ENCODE data around the gene SERPINB1.
A peak's percentile ranks its signal among the peaks of the same experiment; 100 is the strongest.

SERPINB1 gene

GRCh38 chr6:2823104-2823850, 18.4 kb downstream of the SERPINB1 start:
- no peak overlapping the region for H3K4me3 ChIP-seq (replicated peaks; ENCODE audit: low read depth, low read length)
- DNase-seq (ENCODE audit: low read depth) = no peak
- TF ChIP-seq CTCF (IDR thresholded peaks at IDR 0.05; ENCODE audit: low read length, missing control alignments) = no peak

- no peak for DNase-seq (ENCODE audit: low read depth)
- no peak for TF ChIP-seq CTCF (IDR thresholded peaks at IDR 0.05; ENCODE audit: low read length, missing control alignments)
- H3K4me3 ChIP-seq (replicated peaks; ENCODE audit: low read depth, low read length) = no peak overlapping the region
Observed at GRCh38 chr6:2821554-2821953, 20.1 kb downstream of the SERPINB1 start.

- DNase-seq (ENCODE audit: low read depth) = peak; percentile 49
- H3K4me3 ChIP-seq (replicated peaks; ENCODE audit: low read depth, low read length) = no peak overlapping the region
- TF ChIP-seq CTCF (IDR thresholded peaks at IDR 0.05; ENCODE audit: low read length, missing control alignments) = no peak
Observed at GRCh38 chr6:2820415-2820814, 21.2 kb downstream of the SERPINB1 start.

- H3K4me3 ChIP-seq (replicated peaks; ENCODE audit: low read depth, low read length) = no peak overlapping the region
- TF ChIP-seq CTCF (IDR thresholded peaks at IDR 0.05; ENCODE audit: low read length, missing control alignments) = no peak
Observed at GRCh38 chr6:2819978-2820377, 21.7 kb downstream of the SERPINB1 start.

GRCh38 chr6:2819115-2819514, 22.5 kb downstream of the SERPINB1 start:
- no peak for TF ChIP-seq CTCF (IDR thresholded peaks at IDR 0.05; ENCODE audit: low read length, missing control alignments)
- DNase-seq (ENCODE audit: low read depth) = no peak
- H3K4me3 ChIP-seq (replicated peaks; ENCODE audit: low read depth, low read length) = no peak overlapping the region

More at GRCh38 chr6:2819978-2820377, 21.7 kb downstream of the SERPINB1 start:
- DNase-seq (ENCODE audit: low read depth) = no peak

GRCh38 chr6:2818593-2818992, 23.1 kb downstream of the SERPINB1 start:
- H3K4me3 ChIP-seq (replicated peaks; ENCODE audit: low read depth, low read length) = no peak overlapping the region
- TF ChIP-seq CTCF (IDR thresholded peaks at IDR 0.05; ENCODE audit: low read length, missing control alignments) = no peak
- DNase-seq (ENCODE audit: low read depth) = peak; percentile 77

GRCh38 chr6:2817903-2818443, 23.7 kb downstream of the SERPINB1 start:
- no peak overlapping the region for H3K4me3 ChIP-seq (replicated peaks; ENCODE audit: low read depth, low read length)
- peak; percentile 69 for DNase-seq (ENCODE audit: low read depth)
- TF ChIP-seq CTCF (IDR thresholded peaks at IDR 0.05; ENCODE audit: low read length, missing control alignments) = no peak
